Neural cell (in vitro differentiated cells): ENCODE data around the gene IL31. TPM values are rescaled to one million over a fixed set of nuclear protein-coding genes. Genes with fewer than 3 reads are reported as not detected.
"Not testable (repeated sequence)": the region's sequence is repeated elsewhere in the genome, so short reads cannot be mapped to it uniquely, and the experiment has no call there.

ENCODE experiments used
- H2AFZ ChIP-seq: fragments of 200-600, 300-800 bp; sonication (generic), shearing (Covaris generic); 2 replicates; pipeline ENCODE4 v1.6.0; 2014; ENCODE audit warnings: low read depth, mild to moderate bottlenecking, antibody characterized with exemption, low read length, moderate library complexity
- H3F3A ChIP-seq: fragments of 200-600 bp; shearing (Covaris generic); 2 replicates; pipeline ENCODE4 v1.6.1; 2016; ENCODE audit warnings: mild to moderate bottlenecking, moderate library complexity, mixed read lengths, antibody characterized with exemption, low read length; ENCODE audit not compliant: insufficient read depth, poor library complexity, severe bottlenecking
- H3K27ac ChIP-seq: fragments of 200-600, 300-800 bp; sonication (generic), shearing (Covaris generic); 2 replicates; pipeline ENCODE4 v1.5.1; 2014; ENCODE audit warnings: mild to moderate bottlenecking, low read length, moderate library complexity
- H3K27me3 ChIP-seq: fragments of 300-800, 200-600 bp; sonication (generic), shearing (Covaris generic); 2 replicates; pipeline ENCODE4 v1.6.0; 2014; ENCODE audit warnings: mild to moderate bottlenecking, low read depth, low read length, moderate library complexity; ENCODE audit not compliant: insufficient read depth
- H3K36me3 ChIP-seq: fragments of 300-800, 200-600 bp; sonication (generic), shearing (Covaris generic); 2 replicates; pipeline ENCODE4 v1.5.1; 2014; ENCODE audit warnings: mild to moderate bottlenecking, antibody characterized with exemption, low read length, moderate library complexity; ENCODE audit not compliant: insufficient read depth
- H3K4me2 ChIP-seq: fragments of 300-800, 200-600 bp; sonication (generic), shearing (Covaris generic); 2 replicates; pipeline ENCODE4 v1.6.0; 2014; ENCODE audit warnings: mild to moderate bottlenecking, low read length
- H3K4me3 ChIP-seq: fragments of 300-800, 200-600 bp; sonication (generic), shearing (Covaris generic); 2 replicates; pipeline ENCODE4 v1.5.1; 2014; ENCODE audit warnings: mild to moderate bottlenecking, low read length, moderate library complexity
- H3K79me2 ChIP-seq: fragments of 200-600 bp; shearing (Covaris generic); replicated peaks from 2 replicates; pipeline ENCODE4 v1.6.0; 2014; ENCODE audit warnings: mild to moderate bottlenecking, low read length, moderate library complexity; ENCODE audit not compliant: insufficient read depth
- H3K9ac ChIP-seq: fragments of 300-800, 200-600 bp; sonication (generic), shearing (Covaris generic); 2 replicates; pipeline ENCODE4 v1.6.1; 2016; ENCODE audit warnings: mild to moderate bottlenecking, low read length, mixed read lengths
- H3K9me2 ChIP-seq: fragments of 200-600 bp; shearing (Covaris generic); 2 replicates; pipeline ENCODE4 v1.6.1; 2016; ENCODE audit warnings: mild to moderate bottlenecking, low read length, mixed read lengths; ENCODE audit not compliant: insufficient read depth
- H3K9me3 ChIP-seq: fragments of 200-600, 300-800 bp; sonication (generic), shearing (Covaris generic); 2 replicates; pipeline ENCODE4 v1.6.1; 2016; ENCODE audit warnings: mild to moderate bottlenecking, mixed run types, low read length, moderate library complexity, mixed read lengths
- H4K20me1 ChIP-seq: fragments of 200-600 bp; shearing (Covaris generic); 2 replicates; pipeline ENCODE4 v1.6.1; 2016; ENCODE audit warnings: mild to moderate bottlenecking, mixed run types; ENCODE audit not compliant: insufficient read depth
- EP300 ChIP-seq: fragments of 450-650 bp; conservative IDR thresholded peaks from 2 replicates; pipeline ENCODE4 v1.6.1; 2014; ENCODE audit warnings: antibody characterized with exemption, mild to moderate bottlenecking, moderate library complexity; ENCODE audit not compliant: poor library complexity, severe bottlenecking
- EZH2 ChIP-seq: fragments of 200-600, 300-800 bp; shearing (Covaris generic), sonication (generic); IDR thresholded peaks from 2 replicates; pipeline ENCODE4 v1.6.1; 2014; ENCODE audit warnings: antibody characterized with exemption, low read length, borderline replicate concordance, mild to moderate bottlenecking; ENCODE audit not compliant: insufficient read depth, poor library complexity, severe bottlenecking
- MXI1 ChIP-seq: fragments of 450-650 bp; conservative IDR thresholded peaks from 2 replicates; pipeline ENCODE4 v1.6.1; 2014; ENCODE audit warnings: antibody characterized with exemption, mild to moderate bottlenecking; ENCODE audit not compliant: poor library complexity, severe bottlenecking
- POLR2AphosphoS5 ChIP-seq: IDR thresholded peaks from 2 replicates; pipeline ENCODE4 v1.6.1; 2012
- RAD21 ChIP-seq: fragments of 450-650 bp; conservative IDR thresholded peaks from 2 replicates; pipeline ENCODE4 v1.6.1; 2014; ENCODE audit warnings: antibody characterized with exemption, mild to moderate bottlenecking, moderate library complexity
- SMC3 ChIP-seq: fragments of 450-650 bp; conservative IDR thresholded peaks from 2 replicates; pipeline ENCODE4 v1.6.1; 2014; ENCODE audit warnings: antibody characterized with exemption, mild to moderate bottlenecking, moderate library complexity; ENCODE audit not compliant: poor library complexity
- TAF1 ChIP-seq: IDR thresholded peaks from 2 replicates; pipeline ENCODE4 v1.6.1; 2012; ENCODE audit warnings: low read depth
- polyA plus RNA-seq: library from polyadenylated mRNA; depleted of rRNA; stranded (reverse); fragments of >200 nt; gene quantifications from 2 replicates; pipeline ENCODE4 v1.2.3, GENCODE V29; 2014
- TF ChIP-seq, protein P1 (sequence below): IDR thresholded peaks from 2 replicates; pipeline ENCODE4 v1.6.1; 2012; ENCODE audit warnings: borderline replicate concordance
- TF ChIP-seq, protein P2 (sequence below): fragments of 450-650 bp; IDR thresholded peaks from 2 replicates; pipeline ENCODE4 v1.5.1; 2014; ENCODE audit warnings: antibody characterized with exemption, mild to moderate bottlenecking, moderate library complexity; ENCODE audit not compliant: poor library complexity, severe bottlenecking

Gene IL31
- polyA plus RNA-seq, 1 donor from 2014 or later, result not detected

DNA sequence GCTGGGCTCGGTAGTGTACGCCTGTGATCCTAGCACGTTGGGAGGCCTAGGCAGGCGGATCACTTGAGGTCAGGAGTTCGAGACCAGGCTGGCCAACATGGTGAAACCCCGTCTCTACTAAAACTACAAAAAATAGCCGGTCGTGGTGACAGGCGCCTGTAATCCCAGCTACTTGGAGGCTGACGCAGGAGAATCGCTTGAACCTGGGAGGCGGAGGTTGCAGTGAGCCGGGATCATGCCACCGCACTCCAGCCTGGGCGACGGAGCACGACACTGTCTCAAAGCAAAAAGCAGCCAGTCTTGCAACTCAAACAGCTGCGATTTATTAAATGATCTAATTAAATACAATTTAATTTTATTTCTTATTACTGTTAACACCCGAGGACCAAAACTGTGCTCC, 28.8 kb upstream of the IL31 start:
- Histone ChIP-seq H3K9ac (peak overlapping the region; percentile 41), H3K4me3 (peak overlapping the region; percentile 80), H3K27me3 (peaks cover 38% of the 10 kb centered on the region), H3K4me2 (peak overlapping the region; percentile 51)
- not testable (repeated sequence) for H3K79me2 ChIP-seq, H3K36me3 ChIP-seq, H2AFZ ChIP-seq, H3F3A ChIP-seq, H4K20me1 ChIP-seq, H3K9me2 ChIP-seq, H3K9me3 ChIP-seq, H3K27ac ChIP-seq

DNA sequence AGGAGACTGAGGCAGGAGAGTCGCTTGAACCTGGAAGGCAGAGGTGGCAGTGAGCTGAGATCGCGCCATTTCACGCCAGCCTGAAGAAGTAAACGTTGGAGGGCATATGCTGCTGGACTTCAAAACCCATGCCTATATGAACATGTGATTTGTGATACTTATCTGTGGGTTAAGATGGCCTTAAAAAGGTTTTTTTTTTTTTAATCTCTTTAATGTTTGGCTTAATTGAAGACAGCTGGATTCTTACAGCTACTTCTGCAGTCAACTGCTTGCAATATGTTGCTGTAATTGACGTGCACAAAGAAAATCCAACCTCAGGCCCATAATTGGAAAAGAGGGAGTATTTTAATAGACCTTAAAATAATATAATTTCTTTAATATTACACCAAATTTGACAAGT, 28.0 kb upstream of the IL31 start:
- Histone ChIP-seq H3K9ac (no peak overlapping the region), H3K9me2 (no peaks in the 10 kb centered on the region), H3K4me2 (no peak overlapping the region), H3K4me3 (no peak overlapping the region), H3K36me3 (no peaks in the 10 kb centered on the region), H3K27me3 (peaks cover 38% of the 10 kb centered on the region), H3K79me2 (no peaks in the 10 kb centered on the region), H4K20me1 (no peaks in the 10 kb centered on the region), H3F3A (no peaks in the 10 kb centered on the region), H2AFZ (no peak overlapping the region), H3K9me3 (no peaks in the 10 kb centered on the region), H3K27ac (no peak overlapping the region)
- TF ChIP-seq RAD21 (no peak), EP300 (no peak), POLR2AphosphoS5 (no peak), EZH2 (no peak), TAF1 (no peak), SMC3 (no peak), MXI1 (no peak)
- TF ChIP-seq, protein P1, sequence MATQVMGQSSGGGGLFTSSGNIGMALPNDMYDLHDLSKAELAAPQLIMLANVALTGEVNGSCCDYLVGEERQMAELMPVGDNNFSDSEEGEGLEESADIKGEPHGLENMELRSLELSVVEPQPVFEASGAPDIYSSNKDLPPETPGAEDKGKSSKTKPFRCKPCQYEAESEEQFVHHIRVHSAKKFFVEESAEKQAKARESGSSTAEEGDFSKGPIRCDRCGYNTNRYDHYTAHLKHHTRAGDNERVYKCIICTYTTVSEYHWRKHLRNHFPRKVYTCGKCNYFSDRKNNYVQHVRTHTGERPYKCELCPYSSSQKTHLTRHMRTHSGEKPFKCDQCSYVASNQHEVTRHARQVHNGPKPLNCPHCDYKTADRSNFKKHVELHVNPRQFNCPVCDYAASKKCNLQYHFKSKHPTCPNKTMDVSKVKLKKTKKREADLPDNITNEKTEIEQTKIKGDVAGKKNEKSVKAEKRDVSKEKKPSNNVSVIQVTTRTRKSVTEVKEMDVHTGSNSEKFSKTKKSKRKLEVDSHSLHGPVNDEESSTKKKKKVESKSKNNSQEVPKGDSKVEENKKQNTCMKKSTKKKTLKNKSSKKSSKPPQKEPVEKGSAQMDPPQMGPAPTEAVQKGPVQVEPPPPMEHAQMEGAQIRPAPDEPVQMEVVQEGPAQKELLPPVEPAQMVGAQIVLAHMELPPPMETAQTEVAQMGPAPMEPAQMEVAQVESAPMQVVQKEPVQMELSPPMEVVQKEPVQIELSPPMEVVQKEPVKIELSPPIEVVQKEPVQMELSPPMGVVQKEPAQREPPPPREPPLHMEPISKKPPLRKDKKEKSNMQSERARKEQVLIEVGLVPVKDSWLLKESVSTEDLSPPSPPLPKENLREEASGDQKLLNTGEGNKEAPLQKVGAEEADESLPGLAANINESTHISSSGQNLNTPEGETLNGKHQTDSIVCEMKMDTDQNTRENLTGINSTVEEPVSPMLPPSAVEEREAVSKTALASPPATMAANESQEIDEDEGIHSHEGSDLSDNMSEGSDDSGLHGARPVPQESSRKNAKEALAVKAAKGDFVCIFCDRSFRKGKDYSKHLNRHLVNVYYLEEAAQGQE, result no peak
- TF ChIP-seq, protein P2, sequence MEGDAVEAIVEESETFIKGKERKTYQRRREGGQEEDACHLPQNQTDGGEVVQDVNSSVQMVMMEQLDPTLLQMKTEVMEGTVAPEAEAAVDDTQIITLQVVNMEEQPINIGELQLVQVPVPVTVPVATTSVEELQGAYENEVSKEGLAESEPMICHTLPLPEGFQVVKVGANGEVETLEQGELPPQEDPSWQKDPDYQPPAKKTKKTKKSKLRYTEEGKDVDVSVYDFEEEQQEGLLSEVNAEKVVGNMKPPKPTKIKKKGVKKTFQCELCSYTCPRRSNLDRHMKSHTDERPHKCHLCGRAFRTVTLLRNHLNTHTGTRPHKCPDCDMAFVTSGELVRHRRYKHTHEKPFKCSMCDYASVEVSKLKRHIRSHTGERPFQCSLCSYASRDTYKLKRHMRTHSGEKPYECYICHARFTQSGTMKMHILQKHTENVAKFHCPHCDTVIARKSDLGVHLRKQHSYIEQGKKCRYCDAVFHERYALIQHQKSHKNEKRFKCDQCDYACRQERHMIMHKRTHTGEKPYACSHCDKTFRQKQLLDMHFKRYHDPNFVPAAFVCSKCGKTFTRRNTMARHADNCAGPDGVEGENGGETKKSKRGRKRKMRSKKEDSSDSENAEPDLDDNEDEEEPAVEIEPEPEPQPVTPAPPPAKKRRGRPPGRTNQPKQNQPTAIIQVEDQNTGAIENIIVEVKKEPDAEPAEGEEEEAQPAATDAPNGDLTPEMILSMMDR, result no peak

DNA sequence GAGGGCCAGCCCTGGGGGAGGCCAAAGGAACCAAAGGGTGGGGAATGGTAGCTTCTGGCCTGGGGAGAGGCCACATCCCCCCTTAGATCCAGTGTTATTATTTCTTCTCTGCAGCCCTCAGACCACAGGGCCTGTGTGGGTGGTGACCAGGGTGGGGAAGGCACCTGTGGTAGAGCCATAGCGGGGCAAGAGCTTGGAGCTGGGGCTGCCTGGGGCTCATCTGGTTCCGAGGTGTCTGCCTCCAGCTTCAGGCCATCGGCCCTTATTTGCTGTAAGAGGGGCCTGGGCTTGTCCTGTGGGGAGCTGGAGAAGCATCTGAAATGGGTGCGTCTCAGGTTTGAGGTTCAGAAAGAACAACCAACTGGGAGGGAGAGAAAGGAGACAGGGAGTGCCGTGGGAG, 27.4 kb upstream of the IL31 start:
- H3K9me2 ChIP-seq, result no peaks in the 10 kb centered on the region
- H3K9ac ChIP-seq, result no peak overlapping the region
- peaks cover 38% of the 10 kb centered on the region for H3K27me3 ChIP-seq

More for the DNA sequence above, 27.4 kb upstream of the IL31 start:
- Histone ChIP-seq H3K36me3 (no peaks in the 10 kb centered on the region), H3K4me3 (no peak overlapping the region), H2AFZ (no peak overlapping the region), H3K9me3 (no peaks in the 10 kb centered on the region), H3K4me2 (no peak overlapping the region), H3F3A (no peaks in the 10 kb centered on the region), H3K79me2 (no peaks in the 10 kb centered on the region), H3K27ac (no peak overlapping the region), H4K20me1 (no peaks in the 10 kb centered on the region)
- TF ChIP-seq EZH2 (no peak), MXI1 (no peak), POLR2AphosphoS5 (no peak), SMC3 (no peak), EP300 (no peak), TAF1 (no peak), RAD21 (no peak)
- TF ChIP-seq, protein P1, result no peak
- TF ChIP-seq, protein P2, result no peak
